SH-SY5Y (cell line): ENCODE results near the gene COTL1.

Experiments used
- GATA2 ChIP-seq: IDR thresholded peaks from 2 replicates; pipeline ENCODE4 v1.6.1; 2011; ENCODE audit warnings: mild to moderate bottlenecking, low read depth, low read length
- GATA3 ChIP-seq: IDR thresholded peaks from 2 replicates; pipeline ENCODE4 v1.6.1; 2011; ENCODE audit warnings: low read depth, mild to moderate bottlenecking, low read length, moderate library complexity

- TF ChIP-seq GATA3 (no peak), GATA2 (no peak)
Measured at GRCh38 chr16:84660973-84661372, 43.1 kb upstream of the COTL1 start.
